GM12878 (cell line): Measurements from ENCODE around the gene ASIC1. TPM values are rescaled to one million over a fixed set of nuclear protein-coding genes. Genes with fewer than 3 reads are reported as not detected.

Source experiments
- BHLHE40 ChIP-seq, 2 experiments: fragments of 450-650 bp in 1 of 2; IDR thresholded peaks; 2 replicates each; pipeline ENCODE4 v1.6.1; 2011 to 2017; ENCODE audit warnings: low read depth in 2 of 2, borderline replicate concordance in 1 of 2, improper control_type of control experiment in 1 of 2, low read length in 1 of 2, mild to moderate bottlenecking in 1 of 2
- HDAC6 ChIP-seq: fragments of 200-600 bp; sonication (generic); IDR thresholded peaks from one replicate; pipeline ENCODE4 v1.8.0; 2017; ENCODE audit warnings: antibody characterized with exemption; ENCODE audit not compliant: unreplicated experiment
- IKZF1 ChIP-seq: fragments of 450-650 bp; conservative IDR thresholded peaks from 2 replicates; pipeline ENCODE4 v1.6.1; 2017; ENCODE audit warnings: antibody characterized with exemption, mild to moderate bottlenecking
- KAT2A ChIP-seq: conservative IDR thresholded peaks from 2 replicates; pipeline ENCODE4 v1.6.1; 2011; ENCODE audit warnings: low read depth, low read length; ENCODE audit not compliant: control insufficient read depth
- RFX5 ChIP-seq: IDR thresholded peaks from 2 replicates; pipeline ENCODE4 v1.6.1; 2011; ENCODE audit warnings: low read depth, low read length, improper control_type of control experiment
- SMAD1 ChIP-seq: fragments of 450-650 bp; IDR thresholded peaks from 2 replicates; pipeline ENCODE4 v1.6.1; 2018; ENCODE audit warnings: mild to moderate bottlenecking, low read depth; ENCODE audit not compliant: partially characterized antibody
- SREBF2 ChIP-seq: IDR thresholded peaks from 2 replicates; pipeline ENCODE4 v1.6.1; 2012; ENCODE audit warnings: mild to moderate bottlenecking, low read length
- USF1 ChIP-seq: IDR thresholded peaks from 2 replicates; pipeline ENCODE4 v1.6.1; 2011; ENCODE audit warnings: borderline replicate concordance, low read depth, mild to moderate bottlenecking, moderate library complexity, mixed read lengths, low read length; ENCODE audit not compliant: insufficient read depth; ENCODE audit errors: extremely low read length
- ZBTB40 ChIP-seq: fragments of 450-650 bp; IDR thresholded peaks from 2 replicates; pipeline ENCODE4 v1.6.1; 2016; ENCODE audit warnings: mild to moderate bottlenecking, moderate library complexity, borderline replicate concordance
- ZSCAN29 ChIP-seq: fragments of 450-650 bp; IDR thresholded peaks from 2 replicates; pipeline ENCODE4 v1.6.1; 2017; ENCODE audit warnings: mild to moderate bottlenecking, moderate library complexity
- polyA plus RNA-seq, 11 experiments: library from polyadenylated mRNA; depleted of rRNA in 4 of 11; unstranded in 6 of 11; stranded (reverse) in 5 of 11; fragments of >200 nt; fragmentation: Nextera tagmentation in 4 of 11; fragmentation: Illumina TruSeq in 1 of 11; extraction: Ambion mirVana in 4 of 11; extraction: Trizol in 1 of 11; gene quantifications; 1 replicate in 1 of 11; 2 replicates in 10 of 11; pipeline versions ENCODE4 v1.2.1 to v1.2.3, GENCODE V29; 2011 to 2016; ENCODE audit warnings: inconsistent platforms in 2 of 11, missing spikeins in 2 of 11, low read depth in 1 of 11
- total RNA-seq, 4 experiments: library from RNA; depleted of rRNA in 3 of 4; stranded (reverse); fragments of >200 nt in 3 of 4; fragmentation: Illumina TruSeq in 1 of 4; extraction: Trizol in 1 of 4; gene quantifications; 2 replicates each; pipeline versions ENCODE4 v1.2.1 to v1.2.3, GENCODE V29; 2013 to 2021

ASIC1 gene
- total and polyA plus RNA-seq, 10 of the 15 experiments (the other 5 are each of a cell fraction or from before 2014, with no cell fraction given): 0.02 to 0.28 (median 0.21) TPM; not detected in 4

- TF ChIP-seq USF1: no peak
- TF ChIP-seq ZBTB40: no peak
- no peak for TF ChIP-seq SREBF2
- TF ChIP-seq BHLHE40 (IDR thresholded peaks at IDR 0.05; ENCODE audit: borderline replicate concordance in 1 of 2, low read depth in 2 of 2, low read length in 1 of 2): no peak; a peak in 1 of 4 replicates
- TF ChIP-seq SMAD1: no peak
- TF ChIP-seq KAT2A: no peak
- TF ChIP-seq IKZF1: 0 out of 2 replicates have a peak, but pooled peaks have one; percentile 25
- no peak for TF ChIP-seq RFX5
- peak; percentile 58 for TF ChIP-seq HDAC6
- no peak for TF ChIP-seq ZSCAN29
- TF ChIP-seq, all 136 proteins: peak for 3
Measured at GRCh38 chr12:50057000-50057841, at the start of gene ASIC1 (continued).
